Thyroid gland (tissue), 4 donors: ENCODE measurements around the gene GATD1. TPM values are rescaled to one million over a fixed set of nuclear protein-coding genes. Genes with fewer than 3 reads are reported as not detected.

Experiments
- DNase-seq, 2 donors: peaks; one replicate each; pipeline ENCODE4 v3.0.0-alpha.2; 2019
- H3K27ac ChIP-seq, 3 donors: fragments of 200-600 bp; sonication (generic); 1 replicate in 2 of 3; 2 replicates in 1 of 3; pipeline ENCODE4 v1.5.1; 2016 to 2019; ENCODE audit warnings: mild to moderate bottlenecking in 1 of 3, moderate library complexity in 1 of 3
- H3K27me3 ChIP-seq: fragments of 200-600 bp; sonication (generic); one replicate; pipeline ENCODE4 v1.5.1; 2019
- H3K36me3 ChIP-seq, 2 donors: fragments of 200-600 bp; sonication (generic); one replicate each; pipeline ENCODE4 v1.5.1; 2016 to 2019
- H3K4me1 ChIP-seq, 2 donors: fragments of 200-600 bp; sonication (generic); one replicate each; pipeline ENCODE4 v1.5.1; 2017 to 2019
- H3K4me3 ChIP-seq, 3 donors: fragments of 200-600 bp; sonication (generic); replicated peaks in 1 of 3; 1 replicate in 2 of 3; 2 replicates in 1 of 3; pipeline ENCODE4 v1.5.1; 2016; ENCODE audit warnings: mild to moderate bottlenecking in 1 of 3
- H3K9me3 ChIP-seq: fragments of 200-600 bp; sonication (generic); one replicate; pipeline ENCODE4 v1.5.1; 2017
- POLR2A ChIP-seq, 2 donors: fragments of 450-650 bp; IDR thresholded peaks; one replicate each; pipeline ENCODE4 v1.6.1; 2017; ENCODE audit warnings: antibody characterized with exemption in 2 of 2, mild to moderate bottlenecking in 2 of 2, moderate library complexity in 1 of 2
- WGBS, 2 donors: methylation state at CpG; one replicate each; pipeline ENCODE4 v1.1.5; 2017; 5-methylcytosine and 5-hydroxymethylcytosine counted together
- intact Hi-C: fragments of 100-400 bp; cut with DNase I; formaldehyde crosslinking; loops from one replicate; pipeline ENCODE4 v1.15.1; 2023
- total RNA-seq, 4 donors: library from RNA; depleted of rRNA; stranded (reverse); fragments of >200 nt; gene quantifications; one replicate each; pipeline ENCODE4 v1.2.3, GENCODE V29; 2016
- TF ChIP-seq, protein P1 (sequence below), 6 experiments: fragments of 200-600 bp in 3 of 6; fragments of 450-650 bp in 3 of 6; sonication (generic) in 3 of 6; IDR thresholded peaks; one replicate each; pipeline ENCODE4 v1.5.1; 2016 to 2019; ENCODE audit warnings: antibody characterized with exemption in 6 of 6, mild to moderate bottlenecking in 2 of 6, inconsistent platforms in 1 of 6, moderate library complexity in 1 of 6

GATD1 gene
- total RNA-seq, 4 donors from 2014 or later: 27.4 to 47.6 (median 35.5) TPM

DNA sequence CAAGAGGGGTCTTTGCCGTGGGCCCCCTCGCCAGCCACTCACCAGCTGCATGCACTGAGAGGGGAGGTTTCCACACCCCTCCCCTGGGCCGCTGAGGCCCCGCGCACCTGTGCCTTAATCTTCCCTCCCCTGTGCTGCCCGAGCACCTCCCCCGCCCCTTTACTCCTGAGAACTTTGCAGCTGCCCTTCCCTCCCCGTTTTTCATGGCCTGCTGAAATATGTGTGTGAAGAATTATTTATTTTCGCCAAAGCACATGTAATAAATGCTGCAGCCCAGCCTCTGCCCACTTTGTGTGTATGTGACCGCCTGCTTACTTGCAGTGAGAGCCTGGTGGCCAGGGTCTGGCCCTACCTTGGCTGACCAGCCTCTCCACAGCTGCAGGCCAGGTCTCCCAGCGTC lies 47.7 kb upstream of the GATD1 start:
- TF ChIP-seq, protein P1, sequence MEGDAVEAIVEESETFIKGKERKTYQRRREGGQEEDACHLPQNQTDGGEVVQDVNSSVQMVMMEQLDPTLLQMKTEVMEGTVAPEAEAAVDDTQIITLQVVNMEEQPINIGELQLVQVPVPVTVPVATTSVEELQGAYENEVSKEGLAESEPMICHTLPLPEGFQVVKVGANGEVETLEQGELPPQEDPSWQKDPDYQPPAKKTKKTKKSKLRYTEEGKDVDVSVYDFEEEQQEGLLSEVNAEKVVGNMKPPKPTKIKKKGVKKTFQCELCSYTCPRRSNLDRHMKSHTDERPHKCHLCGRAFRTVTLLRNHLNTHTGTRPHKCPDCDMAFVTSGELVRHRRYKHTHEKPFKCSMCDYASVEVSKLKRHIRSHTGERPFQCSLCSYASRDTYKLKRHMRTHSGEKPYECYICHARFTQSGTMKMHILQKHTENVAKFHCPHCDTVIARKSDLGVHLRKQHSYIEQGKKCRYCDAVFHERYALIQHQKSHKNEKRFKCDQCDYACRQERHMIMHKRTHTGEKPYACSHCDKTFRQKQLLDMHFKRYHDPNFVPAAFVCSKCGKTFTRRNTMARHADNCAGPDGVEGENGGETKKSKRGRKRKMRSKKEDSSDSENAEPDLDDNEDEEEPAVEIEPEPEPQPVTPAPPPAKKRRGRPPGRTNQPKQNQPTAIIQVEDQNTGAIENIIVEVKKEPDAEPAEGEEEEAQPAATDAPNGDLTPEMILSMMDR (IDR thresholded peaks at IDR 0.05): no peak
- peaks cover 28 to 36% of the 10 kb centered on the region in 2 donors for H3K36me3 ChIP-seq
- H3K9me3 ChIP-seq: no peaks in the 10 kb centered on the region
- no peak overlapping the region for H3K27ac ChIP-seq
- peaks cover 46 to 53% of the 10 kb centered on the region in 2 donors for H3K4me1 ChIP-seq
- H3K27me3 ChIP-seq: no peaks in the 10 kb centered on the region
- DNase-seq: no peak
- intact Hi-C loops: loop anchor here (10.0 kb wide), 1 partner anchor 90 kb away; the partner anchor contains the start of gene CHID1
- no peak overlapping the region for H3K4me3 ChIP-seq
- 89 to 92% methylated on average over 10 to 11 of the region's 11 CpGs for WGBS, 2 donors

DNA sequence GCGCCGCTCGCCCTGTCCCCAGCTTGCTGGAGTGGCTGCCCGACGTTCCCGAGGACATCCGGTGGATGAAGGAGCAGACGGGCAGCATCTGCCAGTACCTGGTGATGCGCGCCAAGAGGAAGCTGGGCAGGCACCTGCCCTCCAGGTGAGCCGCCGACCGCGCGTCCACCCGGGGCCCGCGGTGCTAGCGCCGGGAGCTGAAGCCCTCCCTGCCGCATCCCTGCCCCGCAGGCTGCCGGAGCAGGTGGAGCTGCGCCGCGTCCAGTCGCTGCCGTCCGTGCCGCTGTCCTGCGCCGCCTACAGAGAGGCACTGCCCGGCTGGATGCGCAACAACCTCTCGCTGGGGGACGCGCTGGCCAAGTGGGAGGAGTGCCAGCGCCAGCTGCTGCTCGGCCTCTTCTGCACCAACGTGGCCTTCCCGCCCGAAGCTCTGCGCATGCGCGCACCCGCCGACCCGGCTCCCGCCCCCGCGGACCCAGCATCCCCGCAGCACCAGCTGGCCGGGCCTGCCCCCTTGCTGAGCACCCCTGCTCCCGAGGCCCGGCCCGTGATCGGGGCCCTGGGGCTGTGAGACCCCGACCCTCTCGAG lies 47.1 kb upstream of the GATD1 start:
- Histone ChIP-seq H3K36me3 (peaks cover 28 to 36% of the 10 kb centered on the region in 2 donors), H3K27ac (no peak overlapping the region), H3K27me3 (no peaks in the 10 kb centered on the region), H3K4me1 (peaks cover 41 to 48% of the 10 kb centered on the region in 2 donors), H3K9me3 (no peaks in the 10 kb centered on the region), H3K4me3 (no peak overlapping the region)
- intact Hi-C loops: loop anchor here (10.0 kb wide), 1 partner anchor 90 kb away; the partner anchor contains the start of gene CHID1
- TF ChIP-seq POLR2A (IDR thresholded peaks at IDR 0.05): no peak
- TF ChIP-seq, protein P1 (IDR thresholded peaks at IDR 0.05): no peak
- WGBS, 2 donors: 88 to 89% methylated on average over 31 to 36 of the region's 59 CpGs
- no peak for DNase-seq

DNA sequence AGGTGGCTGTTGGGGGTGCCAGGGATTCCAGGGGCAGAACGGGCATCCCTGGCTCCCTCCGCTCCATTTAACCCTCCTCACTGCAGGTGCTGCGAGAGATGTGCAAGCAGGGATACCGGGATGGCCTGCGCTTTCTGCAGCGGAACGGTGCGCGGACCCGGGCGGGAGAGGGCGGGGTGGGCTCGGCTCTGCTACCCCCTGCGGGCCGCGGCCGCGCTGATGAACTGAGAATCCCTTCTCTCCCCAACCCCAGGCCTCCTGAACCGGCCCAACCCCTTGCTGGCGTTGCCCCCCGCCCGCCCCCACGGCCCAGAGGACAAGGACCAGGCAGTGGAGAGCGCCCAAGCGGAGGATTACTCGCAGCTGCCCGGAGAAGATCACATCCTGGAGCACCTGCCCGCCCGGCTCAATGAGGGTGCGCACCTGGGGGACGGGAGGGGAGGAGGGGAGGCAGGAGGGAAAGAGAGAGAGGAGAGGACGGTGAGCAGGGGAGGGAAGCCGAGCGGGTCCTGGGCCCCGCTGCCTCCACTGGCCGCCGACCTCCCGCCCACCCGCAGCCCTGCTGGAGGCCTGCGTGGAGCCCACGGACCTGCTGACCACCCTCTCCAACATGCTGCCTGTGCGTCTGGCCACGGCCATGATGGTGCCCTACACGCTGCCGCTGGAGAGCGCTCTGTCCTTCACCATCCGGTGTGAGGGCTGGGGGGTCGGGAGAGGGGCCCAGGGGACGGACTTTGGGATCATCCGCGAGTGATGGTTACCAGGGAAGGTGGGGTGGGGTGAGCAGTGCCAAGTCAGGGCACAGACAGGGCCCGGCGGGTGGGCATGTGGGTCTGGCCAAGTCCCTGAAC lies 46.4 kb upstream of the GATD1 start:
- 87 to 94% methylated on average over 15 to 37 of the region's 53 CpGs for WGBS, 2 donors
- Histone ChIP-seq H3K36me3 (peaks cover 28 to 36% of the 10 kb centered on the region in 2 donors), H3K4me3 (no peak overlapping the region), H3K27me3 (no peaks in the 10 kb centered on the region), H3K27ac (no peak overlapping the region), H3K4me1 (peaks cover 36 to 44% of the 10 kb centered on the region in 2 donors), H3K9me3 (no peaks in the 10 kb centered on the region)
- TF ChIP-seq, protein P1 (IDR thresholded peaks at IDR 0.05): no peak
- TF ChIP-seq POLR2A (IDR thresholded peaks at IDR 0.05): no peak
- intact Hi-C loops: loop anchor here (10.0 kb wide), 1 partner anchor 91 kb away; the partner anchor contains the start of gene CHID1
- DNase-seq: no peak

DNA sequence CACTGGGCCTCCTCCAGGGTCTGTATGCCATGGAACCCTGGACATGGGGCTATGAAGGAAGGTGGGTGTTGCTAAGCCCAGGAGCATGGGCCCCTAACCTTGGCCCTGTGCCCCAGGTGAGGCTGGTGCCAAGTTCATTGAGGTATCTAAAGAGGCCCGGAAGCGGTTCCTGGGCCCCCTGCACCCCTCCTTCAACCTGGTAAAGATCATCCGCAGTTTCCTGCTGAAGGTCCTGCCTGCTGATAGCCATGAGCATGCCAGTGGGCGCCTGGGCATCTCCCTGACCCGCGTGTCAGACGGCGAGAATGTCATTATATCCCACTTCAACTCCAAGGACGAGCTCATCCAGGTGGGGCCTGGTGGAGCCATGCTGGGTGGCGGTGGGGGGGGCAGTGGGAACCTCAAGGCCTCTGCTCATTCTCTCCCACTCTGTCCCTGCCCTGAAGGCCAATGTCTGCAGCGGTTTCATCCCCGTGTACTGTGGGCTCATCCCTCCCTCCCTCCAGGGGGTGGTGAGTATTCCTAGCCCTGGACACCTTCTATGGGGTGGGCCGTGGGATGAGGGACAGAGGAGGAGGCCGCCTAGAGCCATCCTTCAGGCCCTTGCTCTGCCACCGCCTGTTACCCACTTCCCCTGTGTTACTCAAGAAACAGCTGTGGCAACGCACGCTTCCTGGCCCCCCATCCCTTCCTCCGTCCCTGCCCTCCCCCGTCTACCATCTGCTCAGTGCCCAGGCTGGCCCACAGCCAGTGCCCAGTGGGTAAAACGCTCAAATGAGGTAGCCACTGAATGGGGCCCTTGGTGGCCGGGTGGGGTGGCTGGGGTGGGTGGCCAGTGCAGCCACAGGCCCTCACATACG lies 44.5 kb upstream of the GATD1 start:
- H3K36me3 ChIP-seq: peaks cover 28 to 36% of the 10 kb centered on the region in 2 donors
- 69 to 82% methylated on average over 14 to 22 of the region's 22 CpGs for WGBS, 2 donors
- H3K4me1 ChIP-seq: peaks cover 25 to 30% of the 10 kb centered on the region in 2 donors
- H3K27me3 ChIP-seq: no peaks in the 10 kb centered on the region
- peak overlapping the region in 1 of 3 donors; percentile 78 for H3K27ac ChIP-seq
- no peak for DNase-seq
- no peaks in the 10 kb centered on the region for H3K9me3 ChIP-seq
- H3K4me3 ChIP-seq: peak overlapping the region in 1 of 3 donors; percentile 89
- intact Hi-C loops: loop anchor here (10.0 kb wide), 1 partner anchor 93 kb away; the partner anchor contains the start of gene CHID1
- no peak for TF ChIP-seq POLR2A (IDR thresholded peaks at IDR 0.05)
- TF ChIP-seq, protein P1 (IDR thresholded peaks at IDR 0.05): no peak
